Smooth muscle cell (in vitro differentiated cells): ENCODE measurements around the gene DIO1. TPM values are rescaled to one million over a fixed set of nuclear protein-coding genes. Genes with fewer than 3 reads are reported as not detected.

Experiments used
- DNase-seq: peaks from one replicate; lab custom pipeline; 2025; ENCODE audit not compliant: unreplicated experiment; lab: John Stamatoyannopoulos, UW
- H2AFZ ChIP-seq: fragments of 200-600 bp; sonication (generic); 2 replicates; pipeline ENCODE4 v1.6.0; 2016; ENCODE audit warnings: antibody characterized with exemption, low read depth, mild to moderate bottlenecking
- H3F3A ChIP-seq: fragments of 200-600 bp; sonication (generic); 2 replicates; pipeline ENCODE4 v1.6.0; 2017; ENCODE audit warnings: antibody characterized with exemption, low read depth
- H3K27ac ChIP-seq: fragments of 200-600 bp; sonication (generic); 2 replicates; pipeline ENCODE4 v1.5.1; 2016; ENCODE audit warnings: low read depth, mild to moderate bottlenecking
- H3K27me3 ChIP-seq: fragments of 200-600 bp; sonication (generic); 2 replicates; pipeline ENCODE4 v1.6.1; 2016; ENCODE audit warnings: low read depth, mild to moderate bottlenecking
- H3K36me3 ChIP-seq: fragments of 200-600 bp; sonication (generic); 2 replicates; pipeline ENCODE4 v1.5.1; 2016; ENCODE audit warnings: low read depth
- H3K4me1 ChIP-seq: fragments of 200-600 bp; sonication (generic); 2 replicates; pipeline ENCODE4 v1.5.1; 2016; ENCODE audit warnings: low read depth
- H3K4me2 ChIP-seq: fragments of 200-600 bp; sonication (generic); 2 replicates; pipeline ENCODE4 v1.6.0; 2016; ENCODE audit warnings: mild to moderate bottlenecking
- H3K4me3 ChIP-seq: fragments of 200-600 bp; sonication (generic); 2 replicates; pipeline ENCODE4 v1.5.1; 2016; ENCODE audit warnings: mild to moderate bottlenecking
- H3K79me2 ChIP-seq: fragments of 200-600 bp; sonication (generic); 2 replicates; pipeline ENCODE4 v1.6.0; 2016; ENCODE audit warnings: low read depth, mild to moderate bottlenecking
- H3K9ac ChIP-seq: fragments of 200-600 bp; sonication (generic); 2 replicates; pipeline ENCODE4 v1.6.0; 2016; ENCODE audit warnings: low read depth
- H3K9me3 ChIP-seq: fragments of 200-600 bp; sonication (generic); replicated peaks from 2 replicates; pipeline ENCODE4 v1.5.1; 2016; ENCODE audit warnings: low read depth
- H4K20me1 ChIP-seq: fragments of 200-600 bp; sonication (generic); 2 replicates; pipeline ENCODE4 v1.6.0; 2016; ENCODE audit warnings: low read depth
- WGBS: methylation state at CpG from one replicate; pipeline ENCODE4 v1.1.7; 2016; ENCODE audit warnings: low lambda C conversion rate; 5-methylcytosine and 5-hydroxymethylcytosine counted together
- polyA plus RNA-seq: library from polyadenylated mRNA; unstranded; fragments of >200 nt; fragmentation: Nextera tagmentation; extraction: Ambion mirVana; gene quantifications from 2 replicates; pipeline ENCODE4 v1.2.1, GENCODE V29; 2016
- total RNA-seq: library from RNA; depleted of rRNA; stranded (reverse); fragments of >200 nt; gene quantifications from 2 replicates; pipeline ENCODE4 v1.2.3, GENCODE V29; 2014
- TF ChIP-seq, protein P1 (sequence below): fragments of 200-600 bp; sonication (generic); IDR thresholded peaks from 2 replicates; pipeline ENCODE4 v1.5.1; 2017; ENCODE audit warnings: borderline replicate concordance, mild to moderate bottlenecking, antibody characterized with exemption; ENCODE audit not compliant: insufficient read depth, poor library complexity, severe bottlenecking

The DIO1 gene
- not detected in 2 replicates for total RNA-seq
- 0.16 TPM in 1 of 2 replicates, not detected in the other for polyA plus RNA-seq

GRCh38 chr1:53893999-53894636, at the start of gene DIO1:
Gene DIO1, plus strand, starts transcription at chr1:53894187. Its CDS starts 24 bp downstream, at chr1:53894211.
- WGBS: 82% methylated on average over 14 of the region's 14 CpGs
- H3K36me3 ChIP-seq: no peaks in the 10 kb centered on the region
- no peaks in the 10 kb centered on the region for H3K79me2 ChIP-seq
- no peak within 1 kb of the TSS for H2AFZ ChIP-seq
- H3K27ac ChIP-seq: no peak within 1 kb of the TSS
- TF ChIP-seq, protein P1, sequence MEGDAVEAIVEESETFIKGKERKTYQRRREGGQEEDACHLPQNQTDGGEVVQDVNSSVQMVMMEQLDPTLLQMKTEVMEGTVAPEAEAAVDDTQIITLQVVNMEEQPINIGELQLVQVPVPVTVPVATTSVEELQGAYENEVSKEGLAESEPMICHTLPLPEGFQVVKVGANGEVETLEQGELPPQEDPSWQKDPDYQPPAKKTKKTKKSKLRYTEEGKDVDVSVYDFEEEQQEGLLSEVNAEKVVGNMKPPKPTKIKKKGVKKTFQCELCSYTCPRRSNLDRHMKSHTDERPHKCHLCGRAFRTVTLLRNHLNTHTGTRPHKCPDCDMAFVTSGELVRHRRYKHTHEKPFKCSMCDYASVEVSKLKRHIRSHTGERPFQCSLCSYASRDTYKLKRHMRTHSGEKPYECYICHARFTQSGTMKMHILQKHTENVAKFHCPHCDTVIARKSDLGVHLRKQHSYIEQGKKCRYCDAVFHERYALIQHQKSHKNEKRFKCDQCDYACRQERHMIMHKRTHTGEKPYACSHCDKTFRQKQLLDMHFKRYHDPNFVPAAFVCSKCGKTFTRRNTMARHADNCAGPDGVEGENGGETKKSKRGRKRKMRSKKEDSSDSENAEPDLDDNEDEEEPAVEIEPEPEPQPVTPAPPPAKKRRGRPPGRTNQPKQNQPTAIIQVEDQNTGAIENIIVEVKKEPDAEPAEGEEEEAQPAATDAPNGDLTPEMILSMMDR: no peak
- H3K27me3 ChIP-seq: no peaks in the 10 kb centered on the region
- no peak within 1 kb of the TSS for H3K4me2 ChIP-seq
- no peak for DNase-seq
- no peaks in the 10 kb centered on the region for H4K20me1 ChIP-seq
- H3K9me3 ChIP-seq: no peaks in the 10 kb centered on the region
- peaks cover under 1% of the 10 kb centered on the region for H3K4me1 ChIP-seq
- H3K4me3 ChIP-seq: no peak within 1 kb of the TSS
- no peaks in the 10 kb centered on the region for H3F3A ChIP-seq
- H3K9ac ChIP-seq: no peak within 1 kb of the TSS

- Histone ChIP-seq H2AFZ (no peak overlapping the region), H3K4me1 (no peaks in the 10 kb centered on the region), H3K9me3 (no peaks in the 10 kb centered on the region), H3K9ac (no peak overlapping the region), H3K27me3 (no peaks in the 10 kb centered on the region), H3K4me2 (no peak overlapping the region), H3F3A (no peaks in the 10 kb centered on the region), H3K4me3 (no peak overlapping the region), H3K36me3 (no peaks in the 10 kb centered on the region), H3K27ac (no peak overlapping the region), H3K79me2 (no peaks in the 10 kb centered on the region), H4K20me1 (no peaks in the 10 kb centered on the region)
- WGBS: 95% methylated on average over 6 of the region's 6 CpGs
- DNase-seq: no peak
- TF ChIP-seq, protein P1: no peak
Measured at GRCh38 chr1:53847980-53848379, 46.0 kb upstream of the DIO1 start.

DNA sequence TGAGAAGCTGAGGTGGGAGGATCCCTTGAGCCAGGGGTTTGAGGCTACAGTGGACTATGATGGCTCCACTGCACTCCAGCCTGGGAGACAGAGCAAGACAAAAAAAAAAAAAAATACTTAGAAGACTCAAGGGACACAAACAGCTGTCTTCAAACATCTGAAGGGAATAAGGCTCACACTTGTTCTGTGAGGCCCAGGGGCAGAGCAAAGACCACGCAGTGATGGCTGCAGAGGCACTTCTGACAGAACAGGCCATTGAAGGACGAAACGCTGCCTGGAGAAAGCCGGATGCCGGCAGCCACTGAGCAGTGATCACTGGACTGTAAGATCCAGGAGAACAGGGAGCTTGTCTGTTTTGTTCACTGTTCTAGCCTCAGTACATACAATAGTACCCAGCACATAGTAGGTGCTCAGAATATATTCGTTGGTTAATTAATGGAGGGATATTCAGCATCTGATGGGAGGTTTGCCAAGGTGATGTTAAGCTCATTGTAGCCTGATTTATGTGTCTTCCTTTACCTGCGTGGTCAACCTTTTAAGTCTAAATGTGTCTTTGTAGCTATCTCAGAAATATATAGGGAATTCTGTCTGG, 43.8 kb upstream of the DIO1 start:
- H3K4me1 ChIP-seq: no peaks in the 10 kb centered on the region
- WGBS: 97% methylated on average over 7 of the region's 7 CpGs

More for the DNA sequence above, 43.8 kb upstream of the DIO1 start:
- no peak overlapping the region for H3K9ac ChIP-seq
- H3K79me2 ChIP-seq: no peaks in the 10 kb centered on the region
- H2AFZ ChIP-seq: no peak overlapping the region
- TF ChIP-seq, protein P1: no peak
- H3F3A ChIP-seq: no peaks in the 10 kb centered on the region
- H3K4me2 ChIP-seq: no peak overlapping the region
- H3K27me3 ChIP-seq: no peaks in the 10 kb centered on the region
- no peak for DNase-seq
- no peak overlapping the region for H3K27ac ChIP-seq
- H4K20me1 ChIP-seq: no peaks in the 10 kb centered on the region
- no peaks in the 10 kb centered on the region for H3K9me3 ChIP-seq
- no peaks in the 10 kb centered on the region for H3K36me3 ChIP-seq
- no peak overlapping the region for H3K4me3 ChIP-seq
